Muscle layer of duodenum (tissue), 2 donors: ENCODE results near the gene NSD1.
"Not testable (repeated sequence)": the region's sequence is repeated elsewhere in the genome, so short reads cannot be mapped to it uniquely, and the experiment has no call there.

Source experiments
- H3K27ac ChIP-seq: one replicate; pipeline ENCODE4 v1.7.0; 2013; ENCODE audit warnings: mild to moderate bottlenecking, low read length
- H3K27me3 ChIP-seq: one replicate; pipeline ENCODE4 v1.7.0; 2013; ENCODE audit warnings: low read depth, mild to moderate bottlenecking, control low read depth, low read length
- H3K36me3 ChIP-seq, 2 donors: one replicate each; pipeline ENCODE4 v1.7.0; 2013; ENCODE audit warnings: low read length in 2 of 2, control low read depth in 1 of 2, mild to moderate bottlenecking in 1 of 2; ENCODE audit not compliant: insufficient read depth in 2 of 2, control insufficient read depth in 1 of 2
- H3K4me1 ChIP-seq, 2 donors: one replicate each; pipeline ENCODE4 v1.7.0; 2013; ENCODE audit warnings: low read length in 2 of 2, mild to moderate bottlenecking in 2 of 2, control low read depth in 1 of 2, moderate library complexity in 1 of 2; ENCODE audit not compliant: insufficient read depth in 2 of 2, control insufficient read depth in 1 of 2
- H3K4me3 ChIP-seq, 2 donors: one replicate each; pipeline ENCODE4 v1.7.0; 2013; ENCODE audit warnings: low read length in 2 of 2, low read depth in 1 of 2, mild to moderate bottlenecking in 1 of 2
- H3K9me3 ChIP-seq, 2 donors: one replicate each; pipeline ENCODE4 v1.7.0; 2013; ENCODE audit warnings: low read length in 2 of 2, control low read depth in 1 of 2, mild to moderate bottlenecking in 1 of 2; ENCODE audit not compliant: control insufficient read depth in 1 of 2
- donor health status: healthy.

NSD1 gene

DNA sequence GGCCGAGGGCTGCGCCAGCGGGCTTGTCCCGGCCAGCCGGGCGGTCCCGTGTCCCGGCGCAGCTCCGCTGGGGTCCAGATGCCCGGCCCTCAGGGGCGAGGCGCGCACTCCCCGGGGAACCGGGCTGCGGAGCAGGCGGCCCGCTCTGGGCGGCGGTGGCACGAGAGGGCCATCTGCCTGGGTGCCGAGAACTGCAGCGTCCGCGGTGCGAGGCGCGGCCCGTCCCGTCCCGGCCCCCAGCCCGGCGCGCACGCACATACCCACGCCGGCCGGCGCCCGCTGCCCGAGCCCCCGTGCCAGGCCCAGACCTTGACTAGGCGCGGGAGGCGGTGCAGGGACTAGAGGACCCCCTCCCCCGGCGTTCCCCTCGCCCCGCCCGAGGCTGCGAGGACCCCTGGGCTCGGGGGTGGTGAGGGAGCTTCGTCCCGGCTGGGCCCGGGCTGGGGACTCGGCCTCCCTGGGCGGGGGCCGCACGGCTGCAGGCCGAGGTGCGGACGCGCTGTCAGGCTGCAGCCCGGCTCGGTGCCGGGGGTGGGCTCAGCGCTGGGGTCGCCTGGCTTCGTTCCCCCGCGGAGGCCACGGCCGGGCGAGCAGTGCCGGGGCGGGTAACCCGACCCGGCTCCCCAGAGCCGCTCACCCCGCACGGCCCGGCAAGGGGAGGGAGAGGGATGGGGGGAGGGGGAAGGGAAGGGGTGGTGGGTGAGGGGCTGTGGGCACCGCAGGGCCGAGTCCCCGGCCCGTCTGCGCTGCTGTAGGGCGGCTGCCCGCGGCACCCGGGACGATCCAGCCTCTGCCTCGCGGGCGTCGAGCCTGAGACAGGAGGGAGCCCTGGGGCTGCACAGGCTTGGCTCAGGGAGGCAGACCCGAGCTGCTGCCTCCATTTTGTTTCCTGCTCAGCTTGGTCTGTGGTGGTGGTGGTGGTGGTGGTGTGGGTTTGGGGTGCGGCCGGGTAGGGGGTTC, 1.2 kb upstream of the NSD1 start:
- H3K27ac ChIP-seq, result peak overlapping the region; percentile 23
- no peaks in the 10 kb centered on the region for H3K9me3 ChIP-seq
- peak overlapping the region; percentile 33 to 55 for H3K4me3 ChIP-seq
- H3K27me3 ChIP-seq, result no peaks in the 10 kb centered on the region
- H3K36me3 ChIP-seq, result peaks cover 0 to 12% of the 10 kb centered on the region in 2 donors
- H3K4me1 ChIP-seq, result peaks cover 27 to 30% of the 10 kb centered on the region in 2 donors

- Histone ChIP-seq H3K36me3 (peaks cover 0 to 12% of the 10 kb centered on the region in 2 donors), H3K27ac (peak overlapping the region; percentile 82), H3K4me1 (peaks cover 29 to 36% of the 10 kb centered on the region in 2 donors), H3K27me3 (no peaks in the 10 kb centered on the region), H3K4me3 (peak overlapping the region; percentile 71 to 77), H3K9me3 (no peaks in the 10 kb centered on the region)
These were observed 502 bp downstream of the NSD1 start for GRCh38 chr5:177133853-177134696.

GRCh38 chr5:177134697-177135225, 1.2 kb downstream of the NSD1 start:
- peak overlapping the region; percentile 82 for H3K27ac ChIP-seq
- H3K9me3 ChIP-seq, result no peaks in the 10 kb centered on the region
- peak overlapping the region; percentile 71 to 77 for H3K4me3 ChIP-seq
- H3K4me1 ChIP-seq, result peaks cover 29 to 39% of the 10 kb centered on the region in 2 donors
- H3K27me3 ChIP-seq, result no peaks in the 10 kb centered on the region
- H3K36me3 ChIP-seq, result peaks cover 0 to 12% of the 10 kb centered on the region in 2 donors

- Histone ChIP-seq H3K36me3 (peaks cover 7 to 18% of the 10 kb centered on the region in 2 donors), H3K4me1 (peaks cover 21 to 56% of the 10 kb centered on the region in 2 donors), H3K27ac (no peak overlapping the region)
These were observed 6.7 kb downstream of the NSD1 start for GRCh38 chr5:177140312-177140711.

GRCh38 chr5:177141496-177141895, 7.9 kb downstream of the NSD1 start:
- H3K36me3 ChIP-seq, result peaks cover 7 to 13% of the 10 kb centered on the region in 2 donors
- H3K9me3 ChIP-seq, result no peaks in the 10 kb centered on the region
- no peak overlapping the region for H3K27ac ChIP-seq
- H3K4me3 ChIP-seq, result no peak overlapping the region
- no peaks in the 10 kb centered on the region for H3K27me3 ChIP-seq
- H3K4me1 ChIP-seq, result peaks cover 10 to 44% of the 10 kb centered on the region in 2 donors

More at GRCh38 chr5:177140312-177140711, 6.7 kb downstream of the NSD1 start:
- H3K27me3 ChIP-seq, result no peaks in the 10 kb centered on the region
- no peaks in the 10 kb centered on the region for H3K9me3 ChIP-seq
- no peak overlapping the region for H3K4me3 ChIP-seq

- Histone ChIP-seq H3K4me3 (no peak overlapping the region), H3K4me1 (peaks cover 4 to 37% of the 10 kb centered on the region in 2 donors), H3K36me3 (peaks cover 10 to 12% of the 10 kb centered on the region in 2 donors), H3K27me3 (no peaks in the 10 kb centered on the region), H3K27ac (no peak overlapping the region), H3K9me3 (no peaks in the 10 kb centered on the region)
These were observed 8.6 kb downstream of the NSD1 start for GRCh38 chr5:177142098-177142611.

DNA sequence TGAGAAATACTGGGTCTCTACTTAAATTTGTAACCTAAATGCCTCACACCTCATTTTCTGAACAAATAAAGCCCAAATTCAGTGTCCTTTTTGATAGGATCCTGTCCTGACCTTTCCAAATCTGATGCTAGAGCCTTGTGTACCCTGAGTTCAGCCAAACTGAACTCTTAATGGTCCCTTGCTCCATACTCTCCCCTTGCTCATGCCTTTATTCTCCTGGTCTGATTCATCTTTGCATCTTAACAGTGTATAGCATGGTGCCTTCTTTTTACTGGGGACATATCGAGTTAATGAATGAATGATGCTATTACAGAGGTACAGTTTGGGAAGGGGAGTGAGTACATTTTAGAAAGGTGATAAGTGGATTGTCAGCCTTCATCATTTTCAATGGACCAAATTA, 9.2 kb downstream of the NSD1 start:
- no peak overlapping the region for H3K4me3 ChIP-seq
- peaks cover 10 to 13% of the 10 kb centered on the region in 2 donors for H3K36me3 ChIP-seq
- H3K27me3 ChIP-seq, result no peaks in the 10 kb centered on the region
- no peaks in the 10 kb centered on the region for H3K9me3 ChIP-seq
- H3K4me1 ChIP-seq, result peaks cover 0 to 31% of the 10 kb centered on the region in 2 donors
- no peak overlapping the region for H3K27ac ChIP-seq

DNA sequence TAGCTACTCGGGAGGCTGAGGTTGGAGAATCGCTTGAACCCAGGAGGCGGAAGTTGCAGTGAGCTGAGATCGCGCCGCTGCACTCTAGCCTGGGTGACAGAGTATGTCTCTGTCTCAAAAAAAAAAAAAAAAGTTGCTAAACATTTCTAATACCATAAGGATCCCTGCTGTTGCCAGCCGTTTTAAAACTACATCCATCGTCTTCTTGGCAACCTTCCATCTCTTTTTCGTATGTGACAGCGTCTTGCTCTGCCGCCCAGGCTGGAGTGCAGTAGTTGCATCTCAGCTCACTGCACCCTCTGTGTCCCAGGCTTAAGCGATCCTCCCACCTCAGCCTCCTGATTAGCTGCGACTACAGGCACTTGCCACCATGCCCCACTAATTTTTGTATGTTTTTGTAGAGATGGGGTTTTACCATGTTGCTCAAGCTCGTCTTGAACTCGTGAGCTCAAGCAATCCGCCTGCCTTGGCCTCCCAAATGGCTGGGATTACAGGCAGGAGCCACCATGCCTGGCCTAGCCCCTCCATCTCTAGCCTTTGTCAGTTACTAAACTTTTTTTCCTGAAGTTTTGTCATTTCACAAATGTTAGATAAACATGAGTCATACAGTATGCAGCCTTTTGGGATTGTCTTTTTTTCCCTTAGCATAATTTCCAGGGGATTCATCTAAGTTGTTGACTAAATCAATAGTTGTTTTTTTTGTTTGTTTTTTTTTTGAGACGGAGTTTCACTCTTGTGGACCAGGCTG, 13.5 kb downstream of the NSD1 start:
- Histone ChIP-seq H3K9me3 (no peaks in the 10 kb centered on the region), H3K4me3 (no peak overlapping the region), H3K27ac (no peak overlapping the region), H3K36me3 (peaks cover 10 to 23% of the 10 kb centered on the region in 2 donors), H3K27me3 (no peaks in the 10 kb centered on the region), H3K4me1 (peaks cover 0 to 16% of the 10 kb centered on the region in 2 donors)

DNA sequence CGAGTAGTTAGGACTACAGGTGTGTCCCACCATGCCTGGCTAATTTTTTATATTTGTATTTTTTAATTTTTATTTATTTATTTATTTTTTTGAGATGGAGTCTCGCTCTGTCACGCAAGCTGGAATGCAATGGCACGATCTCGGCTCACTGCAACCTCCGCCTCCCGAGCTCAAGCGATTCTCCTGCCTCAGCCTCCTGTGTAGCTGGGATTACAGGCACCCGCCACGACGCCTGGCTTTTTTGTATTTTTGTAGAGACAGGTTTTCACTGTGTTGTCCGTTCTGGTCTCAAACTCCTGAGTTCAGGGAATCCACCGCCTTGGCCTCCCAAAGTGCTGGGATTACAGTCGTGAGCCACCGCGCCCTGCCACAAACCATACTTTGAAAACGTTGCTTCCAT, 16.5 kb downstream of the NSD1 start:
- not testable (repeated sequence) for H3K27me3 ChIP-seq, H3K4me1 ChIP-seq, H3K4me3 ChIP-seq, H3K9me3 ChIP-seq, H3K27ac ChIP-seq
- H3K36me3 ChIP-seq, result peaks cover 5 to 15% of the 10 kb centered on the region in 2 donors

GRCh38 chr5:177154003-177154643, 20.6 kb downstream of the NSD1 start:
- Histone ChIP-seq H3K27ac (peak overlapping the region; percentile 6), H3K4me1 (peaks cover 0 to 5% of the 10 kb centered on the region in 2 donors), H3K36me3 (peaks cover 5 to 7% of the 10 kb centered on the region in 2 donors), H3K27me3 (no peaks in the 10 kb centered on the region), H3K4me3 (no peak overlapping the region), H3K9me3 (no peaks in the 10 kb centered on the region)
